H1 (cell line): ENCODE measurements around the gene GRIA3. TPM values are rescaled to one million over a fixed set of nuclear protein-coding genes. Genes with fewer than 3 reads are reported as not detected.

Source experiments
- CEBPB ChIP-seq: IDR thresholded peaks from 2 replicates; pipeline ENCODE4 v1.6.1; 2012; ENCODE audit warnings: low read depth, low read length
- SP2 ChIP-seq: IDR thresholded peaks from 2 replicates; pipeline ENCODE4 v1.6.1; 2012; ENCODE audit warnings: mild to moderate bottlenecking, low read length, inconsistent platforms
- polyA plus RNA-seq, 7 experiments: library from polyadenylated mRNA; depleted of rRNA in 3 of 7; stranded (reverse) in 5 of 7; unstranded in 2 of 7; fragments of >200 nt in 5 of 7; fragments of 200-250 nt in 2 of 7; gene quantifications; 1 replicate in 5 of 7; 2 replicates in 1 of 7; 4 replicates in 1 of 7; pipeline versions ENCODE4 v1.2.1 to v1.2.3, GENCODE V29; 2011 to 2013; ENCODE audit warnings: missing spikeins in 2 of 7, mixed read lengths in 2 of 7
- total RNA-seq: library from RNA; stranded (reverse); fragmentation: NEBNext Ultra II Directional; extraction: Animal tissue kit (Norgen Biotek cat#: 25700); gene quantifications from 2 replicates; pipeline ENCODE4 v1.2.1, GENCODE V29; 2021

The GRIA3 gene
- total and polyA plus RNA-seq, 2 of the 8 experiments (the other 6 are each of a cell fraction or from before 2014, with no cell fraction given) = 2.6 to 3.0 TPM

- TF ChIP-seq CEBPB = no peak
- no peak for TF ChIP-seq SP2
Measured at GRCh38 chrX:123487236-123487635, 303.2 kb downstream of the GRIA3 start (continued).
